ENCODE measurements around the gene LRRC1.

LRRC1 gene

GRCh38 chr6:53828966-53829697 is 34.3 kb downstream of the LRRC1 start (continued):
- TF ChIP-seq ZNF169 (tag by site-specific recombination; IDR thresholded peaks at IDR 0.05) (no peak), HOXD13 (CRISPR knock-in tag; IDR thresholded peaks at IDR 0.05; ENCODE audit: borderline replicate concordance) (no peak), ZNF391 (tag by site-specific recombination; IDR thresholded peaks at IDR 0.05; ENCODE audit: borderline replicate concordance, low read depth) (no peak), ZNF580 (tag by site-specific recombination; IDR thresholded peaks at IDR 0.05) (no peak), ZNF664 (tag by site-specific recombination; IDR thresholded peaks at IDR 0.05) (0 out of 2 replicates have a peak, but pooled peaks have one; percentile 50), SALL2 (tag by site-specific recombination; IDR thresholded peaks at IDR 0.05; ENCODE audit: borderline replicate concordance) (no peak), ZNF350 (tag by site-specific recombination; IDR thresholded peaks at IDR 0.05) (no peak), PRDM4 (tag by site-specific recombination; IDR thresholded peaks at IDR 0.05) (no peak), ZBTB11 (tag by site-specific recombination; conservative IDR thresholded peaks at IDR 0.05; ENCODE audit: low read depth) (no peak), ZNF341 (tag by site-specific recombination; IDR thresholded peaks at IDR 0.05; ENCODE audit: low read depth) (no peak), KLF8 (tag by site-specific recombination; IDR thresholded peaks at IDR 0.05) (peak; percentile 11; the same call in 1 of the 2 replicates), ZNF514 (tag by site-specific recombination; IDR thresholded peaks at IDR 0.05) (no peak), BCL11B (tag by site-specific recombination; IDR thresholded peaks at IDR 0.05; ENCODE audit: low read depth) (peak; percentile 79; the same call in 1 of the 2 replicates), ZNF785 (tag by site-specific recombination; IDR thresholded peaks at IDR 0.05) (no peak), ZNF148 (tag by site-specific recombination; IDR thresholded peaks at IDR 0.05; ENCODE audit: borderline replicate concordance) (no peak), PRDM10 (tag by site-specific recombination; IDR thresholded peaks at IDR 0.05) (peak; percentile 80), KLF10 (tag by site-specific recombination; IDR thresholded peaks at IDR 0.05) (no peak), ZSCAN18 (tag by site-specific recombination; IDR thresholded peaks at IDR 0.05) (no peak), ZBTB48 (tag by site-specific recombination; IDR thresholded peaks at IDR 0.05) (no peak), ZNF521 (tag by site-specific recombination; IDR thresholded peaks at IDR 0.05) (no peak), ZNF48 (tag by site-specific recombination; IDR thresholded peaks at IDR 0.05) (no peak), MYNN (tag by site-specific recombination; IDR thresholded peaks at IDR 0.05; ENCODE audit: borderline replicate concordance) (no peak), ZNF704 (tag by site-specific recombination; IDR thresholded peaks at IDR 0.05) (no peak), MEIS1 (CRISPR knock-in tag; IDR thresholded peaks at IDR 0.05; ENCODE audit: borderline replicate concordance) (no peak)

All from HEK293 (cell line).